GM12892 (cell line): ENCODE results near the gene NOL4L.

Experiments
- POLR2A ChIP-seq: IDR thresholded peaks from 2 replicates; pipeline ENCODE4 v1.6.1; 2011; ENCODE audit warnings: low read depth, low read length, control low read depth
- POLR2AphosphoS5 ChIP-seq: IDR thresholded peaks from 2 replicates; pipeline ENCODE4 v1.6.1; 2011; ENCODE audit warnings: low read depth, low read length, control low read depth

DNA sequence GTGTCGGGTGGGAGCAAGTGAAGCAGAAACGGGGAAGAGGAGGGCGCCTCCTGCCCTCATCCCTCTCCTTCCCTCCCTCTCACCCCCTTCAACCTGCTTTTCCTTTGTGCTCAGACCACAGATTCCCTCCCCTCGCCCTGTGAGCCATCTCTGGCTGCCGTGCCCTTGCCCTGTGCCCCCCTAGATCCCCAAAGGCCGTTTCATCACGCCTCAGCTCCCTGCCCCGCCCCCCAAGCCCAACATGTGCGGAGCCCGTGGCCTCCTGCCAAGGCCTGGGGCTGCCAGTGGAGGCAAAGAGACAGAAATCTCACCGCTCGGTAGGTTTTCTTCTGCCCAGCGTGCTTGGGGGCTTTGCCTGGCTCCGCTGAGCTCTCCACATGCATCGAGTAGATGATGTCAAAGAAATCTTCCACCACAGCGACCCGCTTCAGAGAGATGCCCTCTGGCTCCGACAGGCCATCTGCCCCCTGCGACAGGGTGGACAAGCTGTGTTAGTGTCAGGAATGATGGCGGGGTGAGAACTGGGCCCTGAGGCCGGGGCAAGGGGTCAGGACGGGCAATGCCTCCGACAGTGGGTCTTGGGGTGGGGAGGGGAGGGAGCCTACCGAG, 57.6 kb downstream of the NOL4L start:
- TF ChIP-seq POLR2AphosphoS5 (no peak), POLR2A (no peak)
